ENCODE measurements around the gene GUF1.

DNA sequence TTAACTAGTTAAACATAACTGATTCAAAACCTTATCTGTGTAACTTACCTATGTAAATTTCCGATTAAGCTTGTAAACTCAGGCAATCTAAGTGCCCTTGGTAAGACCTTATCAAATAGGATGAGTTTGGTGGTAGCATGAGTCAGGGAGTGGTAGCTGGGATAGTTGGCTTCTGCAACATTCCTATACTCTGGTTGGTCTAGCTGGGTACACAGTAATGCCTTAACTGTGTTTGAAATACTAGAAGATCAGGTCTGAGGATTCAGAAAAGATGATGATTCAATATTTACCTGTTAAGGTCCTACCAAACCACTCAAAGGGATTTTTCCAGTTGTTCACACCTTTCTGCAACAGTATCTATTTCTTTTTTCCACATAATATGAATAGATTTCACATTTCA lies 32.1 kb upstream of the GUF1 start:
- TF ChIP-seq FOXM1 (IDR thresholded peaks at IDR 0.05; ENCODE audit: borderline replicate concordance) (no peak), ELF4 (IDR thresholded peaks at IDR 0.05) (no peak), SP1 (IDR thresholded peaks at IDR 0.05) (no peak), L3MBTL2 (conservative IDR thresholded peaks at IDR 0.05) (no peak), BHLHE40 (IDR thresholded peaks at IDR 0.05; ENCODE audit: borderline replicate concordance) (no peak), ZNF384 (IDR thresholded peaks at IDR 0.05) (no peak), LEF1 (IDR thresholded peaks at IDR 0.05; ENCODE audit: borderline replicate concordance) (no peak), FOXA1 (IDR thresholded peaks at IDR 0.05) (no peak), ARNT (IDR thresholded peaks at IDR 0.05) (no peak), FOXK2 (IDR thresholded peaks at IDR 0.05) (no peak), NFRKB (IDR thresholded peaks at IDR 0.05) (no peak), TARDBP (IDR thresholded peaks at IDR 0.05) (no peak), SUZ12 (IDR thresholded peaks at IDR 0.05) (no peak)
- TF ChIP-seq, protein P1, sequence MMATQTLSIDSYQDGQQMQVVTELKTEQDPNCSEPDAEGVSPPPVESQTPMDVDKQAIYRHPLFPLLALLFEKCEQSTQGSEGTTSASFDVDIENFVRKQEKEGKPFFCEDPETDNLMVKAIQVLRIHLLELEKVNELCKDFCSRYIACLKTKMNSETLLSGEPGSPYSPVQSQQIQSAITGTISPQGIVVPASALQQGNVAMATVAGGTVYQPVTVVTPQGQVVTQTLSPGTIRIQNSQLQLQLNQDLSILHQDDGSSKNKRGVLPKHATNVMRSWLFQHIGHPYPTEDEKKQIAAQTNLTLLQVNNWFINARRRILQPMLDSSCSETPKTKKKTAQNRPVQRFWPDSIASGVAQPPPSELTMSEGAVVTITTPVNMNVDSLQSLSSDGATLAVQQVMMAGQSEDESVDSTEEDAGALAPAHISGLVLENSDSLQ (IDR thresholded peaks at IDR 0.05), result no peak

Data from HEK293T (cell line).